ENCODE data around the gene VWA8.

The VWA8 gene

GRCh38 chr13:41520660-41521630, 440.0 kb downstream of the VWA8 start:
- Histone ChIP-seq H3K4me1 (ENCODE audit: low read length) (no peaks in the 10 kb centered on the region), H2AFZ (ENCODE audit: low read length) (no peak overlapping the region), H4K20me1 (ENCODE audit: insufficient read depth, low read length) (no peaks in the 10 kb centered on the region)

DNA sequence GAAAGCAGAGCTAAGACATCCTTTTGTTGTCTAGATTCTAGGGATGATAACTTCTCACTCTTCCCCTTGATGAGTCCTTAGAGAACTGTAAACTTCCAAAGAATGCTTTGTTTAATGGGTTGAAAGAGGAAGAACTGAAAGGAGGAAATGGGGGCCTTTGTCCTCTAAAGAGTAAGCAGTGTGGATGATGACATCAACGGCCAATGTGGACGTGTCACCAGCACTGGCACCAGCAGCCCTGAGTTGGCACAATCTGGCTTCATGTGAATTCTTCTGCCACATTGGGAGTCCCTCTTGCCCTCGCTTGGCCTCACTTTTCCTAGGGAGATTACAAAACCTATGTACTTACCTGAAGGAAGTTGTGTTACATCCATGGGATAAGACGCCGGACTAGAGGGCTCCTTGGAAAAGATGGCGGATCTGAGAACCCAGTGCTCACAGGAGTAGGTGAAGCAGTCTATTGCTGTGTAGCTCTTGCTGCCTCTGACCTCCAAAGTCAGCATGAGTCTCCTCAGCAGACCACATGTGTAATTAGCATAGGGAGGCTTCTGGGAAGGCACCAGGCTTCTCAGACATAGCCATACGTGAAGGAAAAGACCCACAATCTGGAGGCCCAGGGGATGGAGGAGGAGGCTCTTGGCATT, 440.8 kb downstream of the VWA8 start:
- H3K9me2 ChIP-seq (replicated peaks; ENCODE audit: insufficient read depth, low read length) = no peaks in the 10 kb centered on the region
- H3K4me2 ChIP-seq (ENCODE audit: low read depth, low read length) = no peak overlapping the region
- no peaks in the 10 kb centered on the region for H3K79me2 ChIP-seq (ENCODE audit: low read length)
- H3F3A ChIP-seq (ENCODE audit: insufficient read depth, low read length) = no peaks in the 10 kb centered on the region
- no peaks in the 10 kb centered on the region for H4K20me1 ChIP-seq (ENCODE audit: insufficient read depth, low read length)
- TF ChIP-seq EZH2phosphoT487 (IDR thresholded peaks at IDR 0.05; ENCODE audit: low read length) (no peak), CTCF (IDR thresholded peaks at IDR 0.05; ENCODE audit: low read length) (no peak), EZH2 (optimal IDR thresholded peaks at IDR 0.05; ENCODE audit: low read depth, low read length) (no peak)
- H3K27ac ChIP-seq (ENCODE audit: low read length) = no peak overlapping the region
- no peak overlapping the region for H2AFZ ChIP-seq (ENCODE audit: low read length)
- no peak for DNase-seq
- H3K27me3 ChIP-seq (replicated peaks; ENCODE audit: insufficient read depth, low read length) = no peaks in the 10 kb centered on the region
- H3K4me1 ChIP-seq (ENCODE audit: low read length) = no peaks in the 10 kb centered on the region
- no peaks in the 10 kb centered on the region for H3K9me3 ChIP-seq (replicated peaks; ENCODE audit: insufficient read depth, low read length)
- H3K4me3 ChIP-seq (ENCODE audit: low read length) = no peak overlapping the region
- no peak overlapping the region for H3K9ac ChIP-seq (ENCODE audit: low read length)
- H3K36me3 ChIP-seq (replicated peaks; ENCODE audit: insufficient read depth, low read length) = no peaks in the 10 kb centered on the region

More at GRCh38 chr13:41520660-41521630, 440.0 kb downstream of the VWA8 start:
- H3K36me3 ChIP-seq (replicated peaks; ENCODE audit: insufficient read depth, low read length) = no peaks in the 10 kb centered on the region
- no peak overlapping the region for H3K4me3 ChIP-seq (ENCODE audit: low read length)
- TF ChIP-seq EZH2 (optimal IDR thresholded peaks at IDR 0.05; ENCODE audit: low read depth, low read length) (no peak), EZH2phosphoT487 (IDR thresholded peaks at IDR 0.05; ENCODE audit: low read length) (no peak), CTCF (IDR thresholded peaks at IDR 0.05; ENCODE audit: low read length) (no peak)
- H3K27me3 ChIP-seq (replicated peaks; ENCODE audit: insufficient read depth, low read length) = no peaks in the 10 kb centered on the region
- H3K9ac ChIP-seq (ENCODE audit: low read length) = no peak overlapping the region
- no peak overlapping the region for H3K27ac ChIP-seq (ENCODE audit: low read length)
- H3K9me2 ChIP-seq (replicated peaks; ENCODE audit: insufficient read depth, low read length) = no peaks in the 10 kb centered on the region
- no peak for DNase-seq
- H3K4me2 ChIP-seq (ENCODE audit: low read depth, low read length) = no peak overlapping the region
- H3K9me3 ChIP-seq (replicated peaks; ENCODE audit: insufficient read depth, low read length) = no peaks in the 10 kb centered on the region
- no peaks in the 10 kb centered on the region for H3K79me2 ChIP-seq (ENCODE audit: low read length)
- no peaks in the 10 kb centered on the region for H3F3A ChIP-seq (ENCODE audit: insufficient read depth, low read length)
